ENCODE measurements around the gene P3H2. TPM values are rescaled to one million over a fixed set of nuclear protein-coding genes. Genes with fewer than 3 reads are reported as not detected.

The P3H2 gene
- total and polyA plus RNA-seq, 2 of the 4 experiments (the other 2 are of a cell fraction) = 54.7 to 64.3 TPM

- no peak overlapping the region for H4K91ac ChIP-seq (ENCODE audit: insufficient read depth, low read depth, low read length)
- peak overlapping the region; percentile 33; the same call in 1 of the 2 replicates for H3K4ac ChIP-seq (ENCODE audit: low read depth, low read length)
- no peak overlapping the region for H4K8ac ChIP-seq (ENCODE audit: low read depth in 2 of 2, low read length in 2 of 2)
- no peaks in the 10 kb centered on the region for H3K36me3 ChIP-seq (ENCODE audit: control insufficient read depth, insufficient read depth, low read length)
- H3K56ac ChIP-seq (ENCODE audit: extremely low read depth, insufficient read depth, low read length) = no peak overlapping the region
- no CpG with 5 or more reads among the region's 3 CpGs for WGBS, 2 experiments (ENCODE audit: extremely low coverage in 2 of 2, insufficient read length in 1 of 2)
- ATAC-seq (ENCODE audit: low read depth) (peak; percentile 4; the same call in 1 of the 2 replicates), DNase-seq (peak; percentile 54)
- TF ChIP-seq POLR2A (IDR thresholded peaks at IDR 0.05; ENCODE audit: low read depth, low read length) (no peak), RFX5 (IDR thresholded peaks at IDR 0.05; ENCODE audit: low read depth, low read length) (no peak), CEBPB (IDR thresholded peaks at IDR 0.05; ENCODE audit: low read depth, low read length) (no peak)
- CTCF ChIA-PET = no interaction called here
- H3K79me1 ChIP-seq (ENCODE audit: low read depth in 1 of 2, low read length in 2 of 2) = peaks cover 11 to 60% of the 10 kb centered on the region in 2 experiments; a peak in 3 of 4 replicates
- H4K20me1 ChIP-seq (ENCODE audit: insufficient read depth, low read length) = peaks cover 16% of the 10 kb centered on the region; the same call in 1 of the 2 replicates
- no peak overlapping the region for H3K14ac ChIP-seq (replicated peaks; ENCODE audit: low read depth, low read length)
- no peak overlapping the region for H2AFZ ChIP-seq (replicated peaks; ENCODE audit: low read length, poor library complexity)
- H2BK120ac ChIP-seq (ENCODE audit: low read depth, low read length) = peak overlapping the region; percentile 22; the same call in 1 of the 2 replicates
- H3K18ac ChIP-seq (ENCODE audit: low read depth, low read length) = no peak overlapping the region
- H2BK20ac ChIP-seq (ENCODE audit: low read depth, low read length) = no peak overlapping the region
- peak overlapping the region; percentile 46; the same call in 1 of the 2 replicates for H3K4me2 ChIP-seq (ENCODE audit: low read depth, low read length)
- dilution Hi-C loops (cut with HindIII; ENCODE audit: low sequenced_read_pairs, unreplicated experiment) = no loop called here
- no peak overlapping the region for H3K9ac ChIP-seq (ENCODE audit: low read depth, low read length)
- BruUV-seq (replicated peaks) = no TSS peak
- H3K4me1 ChIP-seq (ENCODE audit: control insufficient read depth, insufficient read depth, low read length) = peaks cover 13% of the 10 kb centered on the region
- no peaks in the 10 kb centered on the region for H3K9me3 ChIP-seq (ENCODE audit: control insufficient read depth, insufficient read depth, low read length)
- H2BK15ac ChIP-seq (ENCODE audit: low read depth, low read length) = no peak overlapping the region
- no peak overlapping the region for H3K23ac ChIP-seq (ENCODE audit: low read depth, low read length)
- H3K27ac ChIP-seq (ENCODE audit: insufficient read depth, low read length) = no peak overlapping the region
- intact Hi-C loops (cut with micrococcal nuclease) = loop anchor here (1.0 kb wide), 1 partner anchor 62 kb away; no protein-coding TSS in a partner anchor
- H2AK9ac ChIP-seq (replicated peaks; ENCODE audit: low read depth, low read length, poor library complexity) = no peak overlapping the region
- in situ Hi-C loops (cut with MboI; ENCODE audit: low sequenced_read_pairs) = no loop called here
- no peak overlapping the region for H3K4me3 ChIP-seq (ENCODE audit: insufficient read depth, low read depth, low read length)
- H2AK5ac ChIP-seq (ENCODE audit: low read depth, low read length) = no peak overlapping the region
- no peak overlapping the region for H2BK5ac ChIP-seq (ENCODE audit: low read depth, low read length, poor library complexity, severe bottlenecking)
- POLR2A ChIA-PET (ENCODE audit: unreplicated experiment) = interaction anchor here (0.7 kb wide), 1 partner anchor 13 kb away, joined by 3 read pairs; no protein-coding TSS in a partner anchor
- H4K5ac ChIP-seq (ENCODE audit: low read depth, low read length) = no peak overlapping the region
- H3K9me1 ChIP-seq (ENCODE audit: insufficient read depth, low read length) = peaks cover 7% of the 10 kb centered on the region; the same call in 1 of the 2 replicates
- H3K27me3 ChIP-seq (ENCODE audit: control insufficient read depth, insufficient read depth, low read length) = no peaks in the 10 kb centered on the region
These were observed 4.1 kb downstream of the P3H2 start for GRCh38 chr3:190116551-190117067.

Data from IMR-90 (cell line).